HG03135 (cell line): ENCODE data around the gene ACTN1.

Experiments
- ATAC-seq: cut with Tn5 transposase; IDR thresholded peaks from one replicate; pipeline ENCODE4 v1.9.1; 2021; ENCODE audit warnings: mild to moderate bottlenecking, moderate library complexity; ENCODE audit not compliant: unreplicated experiment

The ACTN1 gene

DNA sequence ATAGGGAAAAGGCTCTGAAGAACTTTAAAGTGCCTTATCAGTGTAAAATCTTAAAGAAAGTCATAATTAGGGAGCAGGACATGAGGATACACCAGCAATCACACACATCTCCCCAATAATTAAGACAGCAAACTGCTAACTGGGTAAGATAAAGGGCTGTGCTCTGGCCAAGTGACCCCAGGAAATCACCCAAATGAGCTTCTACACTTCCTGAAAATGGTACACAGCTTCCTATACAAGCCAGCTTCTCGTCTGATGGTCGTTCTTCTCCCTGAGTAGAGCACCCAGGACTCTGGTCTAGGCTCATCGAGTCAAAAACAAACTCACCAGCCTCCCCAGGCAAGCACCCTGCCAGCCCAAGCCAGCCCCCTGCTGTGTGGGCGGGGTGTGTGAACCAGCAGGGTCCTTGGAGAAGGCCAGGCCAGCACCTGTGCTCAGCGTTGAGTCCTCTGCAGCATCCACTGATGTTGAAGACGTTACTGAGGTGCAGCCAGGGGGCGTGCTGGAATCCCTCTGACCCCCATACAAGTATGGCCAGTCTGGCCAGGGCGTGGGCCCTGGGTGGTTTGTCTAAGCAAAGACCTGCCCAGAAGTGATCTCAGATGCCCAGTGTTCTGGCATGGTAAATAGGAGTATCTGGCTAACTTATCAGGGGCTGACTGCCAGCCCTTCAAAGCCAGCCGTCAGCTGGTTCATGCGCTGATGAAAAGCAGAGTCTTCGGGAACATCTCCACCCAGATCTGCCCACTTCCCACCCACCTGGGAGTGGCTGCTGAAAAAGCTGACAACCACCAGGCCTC is 41.4 kb downstream of the ACTN1 start:
- no peak for ATAC-seq

DNA sequence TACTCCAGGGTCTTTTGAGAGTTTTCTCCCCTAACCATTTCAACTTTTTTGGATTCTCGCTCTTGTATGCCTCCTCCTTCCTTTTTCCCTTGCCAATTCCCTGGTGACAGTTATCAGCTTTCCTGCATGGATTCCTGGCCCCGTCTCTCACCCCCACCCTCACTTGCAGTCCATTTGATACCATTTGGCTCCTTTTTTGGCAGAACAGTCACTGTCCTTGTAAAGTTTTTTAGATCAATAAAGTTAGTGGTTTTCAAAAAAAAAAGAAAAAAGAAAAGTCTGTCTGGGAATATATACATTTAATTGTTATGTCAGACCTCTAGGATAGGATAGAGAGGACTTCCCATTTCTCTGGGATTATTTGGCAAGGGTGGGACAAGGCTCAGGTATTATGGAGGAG is 42.1 kb downstream of the ACTN1 start:
- no peak for ATAC-seq

DNA sequence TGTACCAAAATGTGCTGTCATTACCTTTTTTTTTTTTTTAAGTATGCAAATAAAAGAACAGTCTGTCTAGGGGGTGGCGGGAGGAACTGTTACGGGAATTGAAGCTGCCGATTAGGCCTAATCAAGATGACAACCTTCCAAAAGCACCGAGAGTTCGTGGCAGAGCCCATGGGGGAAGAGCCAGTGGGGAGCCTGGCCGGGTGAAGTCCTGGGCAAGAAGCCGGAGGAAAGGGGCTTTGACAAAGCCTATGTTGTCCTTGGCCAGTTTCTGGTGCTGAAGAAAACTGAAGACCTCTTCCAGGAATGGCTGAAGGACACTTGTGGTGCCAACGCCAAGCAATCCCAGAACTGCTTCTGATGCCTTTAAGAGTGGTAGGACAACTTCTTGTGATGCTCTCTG is 42.6 kb downstream of the ACTN1 start:
- no peak for ATAC-seq

DNA sequence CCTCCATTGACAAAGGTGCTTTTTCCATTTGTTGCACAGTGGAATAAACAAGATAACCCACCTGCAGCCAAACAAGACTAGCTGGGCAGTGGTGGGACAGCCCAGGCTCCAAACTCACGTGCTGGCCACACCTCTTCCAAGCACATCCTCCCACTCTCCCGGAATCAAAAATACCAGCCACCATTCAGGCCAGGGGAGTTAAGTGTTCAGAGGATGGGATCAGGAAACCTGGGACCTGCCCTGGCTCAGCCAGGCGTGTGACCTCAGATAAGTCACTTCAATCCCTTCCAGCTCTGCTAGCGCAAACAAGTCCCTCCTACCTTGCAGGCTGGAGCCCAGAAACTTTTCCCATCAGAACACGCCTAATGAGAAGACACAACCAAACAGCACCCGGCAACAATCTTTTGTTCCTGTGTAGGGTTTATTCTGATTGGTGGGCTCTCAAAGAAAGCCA is 43.3 kb downstream of the ACTN1 start:
- no peak for ATAC-seq

DNA sequence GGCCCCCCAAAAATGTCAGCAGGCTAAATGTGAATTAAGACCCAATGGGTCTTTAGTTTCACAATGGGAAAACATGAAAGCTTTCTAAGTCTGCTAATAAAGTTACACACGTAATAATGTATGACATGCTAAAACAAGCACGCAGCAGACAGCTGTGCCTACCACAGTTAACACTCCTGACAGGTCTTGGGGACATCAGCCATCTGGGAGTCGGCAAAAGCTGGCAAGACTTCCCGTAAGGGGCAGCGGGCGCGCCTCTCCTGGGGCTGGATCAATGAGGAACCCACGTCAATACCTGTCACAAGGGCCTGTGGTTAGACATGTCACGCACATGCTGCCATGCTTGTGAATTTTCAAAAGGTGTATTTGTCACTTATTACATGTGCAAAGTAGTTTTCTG is 45.0 kb downstream of the ACTN1 start:
- no peak for ATAC-seq

DNA sequence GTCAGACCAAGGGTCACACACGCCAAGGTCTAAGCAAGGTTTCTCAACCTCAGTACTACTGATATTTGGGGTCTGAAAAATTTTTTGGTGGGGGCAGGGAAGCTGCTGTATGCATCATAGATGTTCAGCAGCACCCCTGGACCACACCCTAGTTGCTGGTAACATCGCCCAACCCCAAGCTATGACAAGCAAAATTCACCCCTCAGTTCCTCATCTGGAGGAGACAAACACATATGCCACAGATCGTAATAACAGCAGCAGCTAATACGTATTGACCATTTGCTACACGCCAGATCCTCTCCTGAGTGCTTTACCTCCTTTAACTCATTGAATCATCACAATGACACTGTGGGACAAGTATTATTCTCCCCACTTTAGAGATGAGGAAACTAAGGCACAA is 46.4 kb downstream of the ACTN1 start:
- ATAC-seq: no peak

DNA sequence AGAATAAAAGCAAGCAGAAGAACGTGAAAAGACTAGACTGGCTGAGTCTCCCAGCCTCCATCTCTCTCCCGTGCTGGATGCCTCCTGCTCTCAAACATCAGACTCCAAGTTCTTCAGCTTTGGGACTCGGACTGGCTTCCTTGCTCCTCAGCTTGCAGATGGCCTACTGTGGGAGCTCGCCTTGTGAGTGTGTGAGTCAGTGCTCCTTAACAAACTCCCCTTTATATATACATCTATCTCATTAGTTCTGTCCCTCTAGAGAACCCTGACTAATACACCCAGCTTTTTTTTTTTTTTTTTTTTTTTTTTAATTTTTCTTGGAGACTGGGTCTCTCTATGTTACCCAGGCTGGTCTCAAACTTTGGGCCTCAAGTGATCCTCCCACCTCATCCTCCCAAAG is 46.9 kb downstream of the ACTN1 start:
- ATAC-seq: no peak

DNA sequence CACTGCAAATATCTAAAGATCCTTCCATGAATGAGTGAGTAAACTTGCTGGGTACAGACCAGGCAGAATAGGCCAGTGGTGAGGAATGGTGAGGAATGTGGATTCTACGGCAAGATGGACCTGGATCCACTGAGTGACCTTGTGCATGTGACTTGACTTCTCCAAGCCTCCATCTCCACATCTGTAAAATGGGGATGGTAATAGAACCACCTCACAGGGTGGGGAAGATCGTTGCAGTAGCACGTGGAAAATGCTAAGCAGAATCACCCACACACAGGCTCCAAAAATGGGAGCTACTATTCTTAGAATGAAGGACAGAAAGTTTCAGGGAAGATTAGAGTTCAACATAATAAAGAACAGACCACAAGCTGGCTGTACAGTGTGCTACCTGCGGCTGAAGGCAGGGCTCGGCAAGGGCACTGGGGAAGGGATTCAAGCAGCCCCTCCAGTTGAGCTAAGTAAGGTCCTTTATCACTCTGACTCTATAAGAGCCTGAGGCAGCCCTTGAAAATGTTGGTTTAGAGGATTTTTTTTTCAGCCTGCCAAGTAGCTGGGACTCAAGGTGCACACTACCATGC is 47.5 kb downstream of the ACTN1 start:
- ATAC-seq: no peak

DNA sequence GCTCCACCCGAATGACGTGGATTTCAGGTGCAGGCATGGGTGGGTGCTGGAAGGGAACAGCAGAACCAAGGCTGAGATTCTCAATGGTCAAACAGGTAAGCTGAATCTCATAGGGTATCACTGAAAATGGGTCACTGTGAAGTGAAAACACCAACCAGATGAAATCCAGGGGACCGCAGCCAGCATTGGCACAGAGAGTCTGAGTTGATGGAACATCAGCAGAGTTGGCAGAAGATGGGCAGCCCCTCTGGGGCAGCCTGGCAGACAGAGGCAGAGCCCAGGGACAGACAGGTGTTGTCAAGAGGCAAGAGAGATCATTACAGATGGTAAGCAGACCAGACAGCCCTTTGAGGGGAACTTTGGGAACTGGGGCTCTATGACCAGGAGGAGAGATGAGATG is 48.0 kb downstream of the ACTN1 start:
- ATAC-seq: no peak

DNA sequence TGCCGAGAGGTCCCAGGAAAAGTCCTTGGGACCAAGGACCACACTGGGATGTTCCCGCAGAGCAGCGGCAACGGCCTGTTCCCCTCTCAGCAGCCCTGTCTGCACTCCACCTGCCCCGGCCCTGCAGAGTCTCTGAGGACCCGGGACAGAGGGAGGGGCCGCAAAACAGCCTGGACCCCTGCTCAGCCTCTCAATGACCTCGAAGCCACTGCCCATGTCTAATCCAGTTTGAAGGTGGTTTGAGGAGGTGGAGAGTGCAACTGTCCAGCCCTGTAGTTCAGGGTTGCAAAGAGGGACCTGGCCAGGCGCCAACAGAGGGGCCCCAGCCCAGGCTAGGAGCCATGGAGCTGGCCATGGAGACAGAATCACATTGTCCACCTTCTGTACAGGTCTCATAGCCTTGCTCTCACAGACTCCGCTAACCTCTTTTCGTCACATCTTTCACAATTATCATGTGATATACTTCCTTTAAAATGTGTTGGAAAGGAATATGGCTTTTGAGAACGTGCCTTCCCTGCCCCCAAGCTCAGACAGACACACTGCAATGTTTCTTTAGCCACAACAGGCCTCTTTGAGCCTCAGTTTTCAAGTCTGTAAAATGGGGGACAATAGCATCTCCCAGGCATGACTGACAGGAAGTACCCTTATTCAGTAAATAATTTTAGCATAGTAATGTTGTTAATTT is 49.3 kb downstream of the ACTN1 start:
- ATAC-seq: no peak

DNA sequence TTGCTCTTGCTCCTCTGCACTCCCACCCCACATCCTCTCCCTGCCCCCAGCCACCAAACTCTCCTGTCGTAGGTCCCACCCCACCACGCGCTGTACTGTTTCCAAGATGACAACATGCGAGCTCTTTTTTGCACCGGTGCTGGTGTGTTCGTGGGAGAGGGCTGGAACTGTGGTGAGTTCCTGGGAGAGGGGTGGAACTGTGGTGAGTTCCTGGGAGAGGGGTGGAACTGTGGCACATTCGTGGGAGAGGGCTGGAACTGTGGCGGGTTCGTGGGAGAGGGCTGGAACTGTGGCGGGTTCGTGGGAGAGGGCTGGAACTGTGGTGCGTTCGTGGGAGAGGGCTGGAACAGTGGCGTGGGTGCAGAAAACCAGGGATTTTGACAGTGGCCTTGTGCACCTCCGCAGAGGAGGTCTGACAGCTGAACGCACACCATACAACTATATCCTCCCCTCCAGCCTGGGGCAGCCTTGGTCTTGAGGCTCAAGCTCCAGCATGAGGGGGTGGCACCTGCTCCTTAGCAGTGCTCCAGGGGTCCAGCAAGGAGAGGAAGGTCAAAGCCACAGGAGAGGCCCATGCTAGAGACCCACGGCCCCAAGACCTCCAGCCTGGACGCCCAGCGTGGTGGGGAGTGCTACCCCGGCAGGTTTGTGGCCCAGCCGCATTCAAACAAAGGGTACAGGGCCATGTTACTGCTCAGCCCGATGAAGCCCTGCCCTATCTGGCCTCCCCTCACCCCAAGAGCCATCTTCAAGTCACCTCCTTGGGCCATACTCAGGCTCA is 50.1 kb downstream of the ACTN1 start:
- no peak for ATAC-seq

DNA sequence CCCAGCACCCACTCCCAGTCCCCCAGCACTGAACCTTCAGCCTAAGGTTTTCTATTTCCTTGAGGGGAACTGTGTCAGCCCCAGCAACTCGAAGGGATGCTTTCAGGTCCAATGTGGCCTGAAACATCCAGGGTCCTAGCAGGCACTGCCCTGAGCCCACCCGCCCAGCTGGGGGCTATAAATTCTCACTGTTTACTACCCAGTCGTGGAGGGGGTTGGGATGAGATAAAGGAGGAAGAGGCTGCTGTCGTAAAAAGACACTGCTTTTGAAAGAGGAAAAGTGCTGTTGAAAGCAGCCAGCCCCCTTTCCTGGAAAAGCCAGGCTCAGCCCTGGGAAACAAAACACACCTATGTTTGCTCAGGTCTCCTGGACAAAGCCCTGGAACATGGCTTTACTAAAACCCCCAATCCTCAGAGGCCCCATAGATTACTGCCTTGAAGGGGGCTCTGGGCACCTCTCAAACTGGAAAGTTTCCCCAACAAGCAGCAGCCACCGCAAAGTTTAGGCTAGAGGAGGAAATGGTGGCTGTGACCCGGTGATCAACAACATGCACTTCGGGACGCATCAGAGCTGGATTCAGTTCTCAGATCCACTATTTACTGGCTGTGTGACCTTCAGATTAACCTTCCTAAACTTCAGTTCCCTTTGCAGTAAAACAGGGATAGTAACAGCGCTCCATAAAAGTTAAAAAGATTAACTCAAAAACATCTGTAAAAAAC is 51.0 kb downstream of the ACTN1 start:
- ATAC-seq: no peak

DNA sequence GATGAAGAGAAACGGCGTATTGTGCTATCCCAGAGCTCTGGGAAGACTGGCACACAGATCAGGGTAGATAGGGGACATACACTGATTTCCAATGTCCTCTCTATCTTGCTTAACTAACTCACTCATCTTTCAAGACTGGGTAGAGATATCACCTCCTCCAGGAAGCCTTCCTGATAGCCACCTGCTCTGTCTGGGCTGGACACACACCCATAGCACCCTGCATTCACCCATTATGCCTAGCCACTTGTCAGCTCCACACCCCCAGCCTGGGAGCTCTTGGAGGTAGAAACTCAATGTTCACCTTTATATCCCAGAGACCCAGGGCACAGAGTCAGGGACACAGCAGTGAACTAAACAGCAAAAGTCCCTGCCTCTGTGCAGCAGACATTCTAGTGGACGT is 52.0 kb downstream of the ACTN1 start:
- no peak for ATAC-seq

DNA sequence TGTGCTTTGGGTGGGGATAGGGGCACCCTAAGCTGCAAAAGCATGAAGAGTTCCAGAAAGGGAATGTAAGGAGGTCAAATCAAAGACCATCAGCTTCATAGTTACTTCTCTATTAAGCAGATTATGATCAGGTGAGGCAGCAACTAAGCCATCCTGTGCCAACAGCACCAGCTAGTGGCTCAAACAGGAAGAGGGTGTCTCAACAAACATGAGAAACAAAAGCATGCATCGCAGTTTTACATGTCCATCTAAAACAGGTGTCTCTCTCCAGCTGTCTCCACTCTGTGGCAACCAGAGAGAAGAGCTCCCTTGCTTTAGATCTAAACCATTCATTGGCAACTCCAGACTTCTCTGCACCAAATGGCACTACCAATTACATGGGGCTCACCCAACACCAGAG is 52.9 kb downstream of the ACTN1 start:
- no peak for ATAC-seq

DNA sequence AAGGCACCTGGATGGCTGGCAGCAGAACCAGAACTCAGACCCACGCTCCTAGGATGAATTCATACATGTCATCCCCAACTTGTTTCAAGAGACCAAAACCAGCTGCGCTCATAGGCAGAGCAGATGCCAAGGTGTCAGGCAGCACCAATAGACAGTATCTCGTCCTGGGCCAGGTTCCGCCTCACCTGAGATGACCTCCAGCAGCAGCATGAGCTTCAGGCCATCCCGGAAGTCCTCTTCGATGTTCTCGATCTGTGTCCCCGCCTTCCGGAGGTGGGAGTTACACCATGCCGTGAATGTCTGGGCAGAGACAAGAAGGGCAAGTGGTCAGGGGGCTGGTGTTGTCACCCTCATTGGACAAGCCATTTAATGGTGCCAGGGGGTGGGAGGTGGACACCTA is 53.7 kb downstream of the ACTN1 start:
- ATAC-seq: no peak

DNA sequence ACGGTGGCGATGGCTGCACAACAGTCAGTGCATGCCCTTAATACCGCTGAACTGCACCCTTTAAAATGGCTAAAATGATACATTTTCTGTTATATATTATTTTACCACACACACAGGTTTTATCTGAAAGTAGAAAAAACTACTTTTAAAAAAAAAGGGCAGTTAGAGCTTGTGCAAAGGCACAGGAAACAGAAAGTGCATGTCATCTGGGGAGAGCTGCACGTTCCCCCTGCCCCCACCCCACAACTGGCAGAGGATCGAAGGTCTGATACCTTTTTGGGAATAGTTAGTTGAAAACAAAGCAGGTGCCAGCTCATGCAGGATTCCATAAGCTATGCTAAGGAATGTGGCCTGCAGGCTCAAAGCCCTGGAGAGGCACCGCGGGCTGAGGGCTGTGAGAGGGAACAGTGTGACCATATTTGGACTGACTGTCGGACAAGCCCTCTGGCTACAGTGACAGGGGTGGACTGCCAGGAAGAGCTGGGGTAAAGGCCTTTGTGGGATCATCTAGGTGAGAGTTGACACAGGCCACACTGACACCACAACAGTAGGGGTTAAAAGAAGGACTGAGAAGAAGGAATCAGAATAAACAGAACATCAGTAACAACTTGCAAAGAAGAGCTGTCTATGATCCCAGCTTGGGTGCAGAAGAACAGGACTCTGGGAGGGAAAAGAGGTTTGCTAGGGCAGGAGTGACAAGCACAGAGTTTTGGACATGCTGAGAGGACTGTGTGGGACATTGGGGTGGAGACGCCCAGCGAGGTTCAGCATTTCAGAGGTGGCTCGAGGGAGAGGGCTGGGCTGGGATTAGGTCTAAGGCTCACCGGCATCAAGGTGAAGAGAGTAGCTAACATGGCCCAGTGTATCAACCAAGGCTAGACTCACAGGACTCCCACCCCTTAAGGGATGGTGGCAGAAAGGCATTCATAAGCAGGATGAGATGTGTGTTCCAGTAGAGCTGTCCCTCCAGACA is 54.6 kb downstream of the ACTN1 start:
- ATAC-seq: no peak

DNA sequence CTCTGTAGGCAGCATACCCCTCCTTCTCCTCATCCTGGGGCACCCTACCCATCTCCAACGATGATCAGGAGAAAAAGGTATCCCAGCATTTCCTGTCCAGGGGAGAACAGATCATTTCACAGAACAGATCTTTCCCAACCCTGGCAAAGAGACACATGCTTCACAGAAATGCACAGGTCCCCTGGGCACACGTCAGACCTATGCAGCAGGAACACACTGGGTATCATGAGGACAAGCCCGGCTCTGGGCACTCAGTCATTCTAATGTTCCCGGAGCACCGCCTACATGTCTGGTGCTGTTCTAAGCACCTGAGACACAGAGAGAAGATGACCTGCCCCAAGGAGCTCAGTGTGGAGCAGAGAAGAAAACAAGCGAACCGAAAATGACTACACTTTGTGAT is 56.2 kb downstream of the ACTN1 start:
- no peak for ATAC-seq

DNA sequence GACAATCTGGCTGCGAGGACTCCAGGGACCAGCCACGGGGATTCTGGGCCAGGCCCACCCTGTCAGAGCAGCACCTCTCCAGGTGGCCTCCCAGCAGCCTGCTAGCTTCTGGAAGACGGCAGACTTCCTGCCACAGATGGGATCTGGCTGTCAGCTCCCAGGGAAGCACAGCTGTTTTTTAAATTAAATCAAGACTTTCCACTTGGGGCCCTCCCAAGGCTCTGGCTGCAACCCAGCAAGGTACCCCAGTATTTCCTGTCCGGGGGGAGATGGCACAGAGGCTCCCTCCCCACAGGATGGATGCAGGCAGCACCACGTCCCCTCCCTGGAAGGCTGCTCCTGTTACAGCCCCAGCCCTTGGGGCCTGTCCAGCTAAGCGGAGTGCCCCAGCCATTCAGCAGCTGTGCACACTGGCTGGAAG is 56.9 kb downstream of the ACTN1 start:
- ATAC-seq: no peak

DNA sequence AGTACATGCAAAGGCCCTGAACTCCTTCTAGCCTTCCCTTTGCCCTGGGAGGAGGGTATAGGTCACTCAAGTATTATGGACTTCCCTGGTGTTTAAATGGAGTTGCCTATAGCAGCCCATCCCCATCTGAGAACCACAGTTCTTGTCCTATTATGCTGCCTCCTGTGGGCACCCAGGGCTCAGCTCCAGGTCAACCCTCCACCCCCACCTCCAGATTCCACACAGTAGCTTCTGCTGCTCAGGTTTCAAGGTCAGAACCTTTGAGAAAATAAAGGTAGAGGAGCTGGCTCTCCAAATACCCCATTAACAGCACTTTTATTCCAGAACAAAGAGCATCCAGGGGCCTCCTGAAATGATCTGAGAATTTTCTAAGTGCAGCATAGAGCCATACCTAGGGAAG is 57.4 kb downstream of the ACTN1 start:
- ATAC-seq: no peak

DNA sequence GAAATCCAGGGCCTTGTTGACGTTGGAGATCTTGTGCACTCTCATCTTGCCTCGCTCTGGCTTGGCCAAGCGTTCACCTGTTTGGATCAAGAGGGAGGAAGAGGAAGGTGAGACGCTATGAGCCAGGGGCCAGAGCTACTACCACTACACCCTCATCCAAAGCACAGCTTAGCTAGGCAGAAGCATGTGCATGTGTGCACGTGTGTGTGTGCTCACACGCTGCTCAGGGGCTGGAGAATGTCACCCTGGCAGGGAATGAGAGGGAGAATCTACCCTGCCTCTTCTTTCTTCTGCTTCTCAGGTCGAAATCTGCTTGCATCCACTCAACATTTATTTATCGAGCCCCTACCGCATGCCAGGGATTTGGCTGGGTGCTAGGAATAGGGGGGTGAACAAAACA is 58.1 kb downstream of the ACTN1 start:
- ATAC-seq: no peak
